Adrenal gland (tissue), 5 donors: ENCODE measurements around the gene CCR7.

Source experiments
- CTCF ChIP-seq, 6 experiments: fragments of 450-650 bp in 4 of 6; fragments of 200-600 bp in 2 of 6; sonication (generic) in 1 of 6; IDR thresholded peaks; 1 replicate in 5 of 6; 2 replicates in 1 of 6; pipeline versions ENCODE4 v1.5.1 to v1.8.0; 2016 to 2021; ENCODE audit warnings: antibody characterized with exemption in 6 of 6, mild to moderate bottlenecking in 2 of 6, moderate library complexity in 1 of 6
- POLR2A ChIP-seq, 2 donors: fragments of 450-650 bp; IDR thresholded peaks; one replicate each; pipeline ENCODE4 v1.6.1; 2017; ENCODE audit warnings: antibody characterized with exemption in 2 of 2, mild to moderate bottlenecking in 2 of 2, moderate library complexity in 1 of 2
- donor health status: DM: no; HTN: no; CAD: no.

DNA sequence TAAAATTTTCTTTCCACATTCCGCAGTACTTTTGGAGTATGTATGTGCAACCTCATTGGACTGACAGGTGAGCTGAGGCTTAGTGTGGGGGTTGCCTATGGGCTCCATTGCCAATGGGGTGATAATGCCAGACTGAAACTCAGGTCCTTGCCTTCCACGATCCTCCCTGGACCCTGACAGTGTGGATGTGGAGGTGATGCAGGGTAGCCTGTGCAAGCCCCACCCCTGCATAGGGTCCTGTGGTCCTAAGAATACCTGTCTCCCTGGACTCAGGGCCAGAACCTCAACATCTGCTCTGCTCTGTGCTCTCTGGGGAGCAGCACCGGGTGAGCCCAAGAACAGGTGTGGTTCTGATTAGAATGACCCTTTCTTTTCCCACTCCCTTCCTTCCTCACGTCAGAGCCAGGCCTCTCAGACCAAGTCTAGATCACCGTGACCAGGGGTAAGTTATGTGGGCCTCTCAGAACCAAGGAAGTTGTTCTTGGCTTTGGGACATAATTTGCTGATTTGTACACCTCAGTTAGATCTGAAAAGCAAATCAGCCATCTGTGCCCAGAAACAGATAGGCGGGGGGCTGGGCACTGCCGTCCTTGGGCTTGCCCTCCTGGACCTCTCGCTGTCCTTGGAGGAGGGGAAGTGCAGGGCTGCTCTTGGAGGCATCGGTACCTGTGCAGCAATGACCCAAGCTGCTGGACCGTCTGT is 55.5 kb downstream of the CCR7 start:
- TF ChIP-seq CTCF (IDR thresholded peaks at IDR 0.05) (no peak), POLR2A (IDR thresholded peaks at IDR 0.05) (no peak)
